Peyer's patch (tissue), 4 donors: Measurements from ENCODE around the gene TRIML2.

Source experiments
- CTCF ChIP-seq, 6 experiments: fragments of 450-650 bp in 4 of 6; fragments of 200-600 bp in 2 of 6; sonication (generic) in 1 of 6; IDR thresholded peaks; one replicate each; pipeline ENCODE4 v1.5.1; 2017 to 2019; ENCODE audit warnings: antibody characterized with exemption in 6 of 6, mild to moderate bottlenecking in 3 of 6, moderate library complexity in 1 of 6
- POLR2A ChIP-seq, 2 donors: fragments of 450-650 bp; IDR thresholded peaks; one replicate each; pipeline ENCODE4 v1.5.1; 2017; ENCODE audit warnings: antibody characterized with exemption in 2 of 2, mild to moderate bottlenecking in 2 of 2, moderate library complexity in 2 of 2

DNA sequence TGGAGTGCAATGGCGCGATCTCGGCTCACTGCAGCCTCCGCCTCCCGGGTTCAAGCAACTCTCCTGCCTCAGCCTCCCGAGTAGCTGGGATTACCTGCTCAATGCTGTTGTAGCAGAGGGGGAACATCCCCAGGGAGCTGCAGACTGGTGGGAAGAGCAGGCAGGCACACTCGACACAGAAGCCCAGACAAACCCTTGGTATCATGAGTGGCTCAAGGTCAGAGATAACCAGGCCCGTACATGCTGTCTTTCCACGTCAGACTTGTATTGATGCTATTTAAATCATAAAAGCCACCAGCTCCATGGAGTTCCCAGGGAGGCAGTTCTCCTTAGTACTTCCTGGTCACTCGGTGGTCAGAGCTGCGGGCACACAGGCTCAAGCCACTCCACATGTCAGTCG, 33.2 kb downstream of the TRIML2 start:
- TF ChIP-seq CTCF (IDR thresholded peaks at IDR 0.05) = no peak
- TF ChIP-seq POLR2A (IDR thresholded peaks at IDR 0.05) = no peak
